Spleen (tissue), 3 donors: ENCODE measurements around the gene TMEM40.

Source experiments
- POLR2A ChIP-seq, 3 donors: fragments of 450-650 bp; IDR thresholded peaks; one replicate each; pipeline ENCODE4 v1.5.1; 2017; ENCODE audit warnings: antibody characterized with exemption in 3 of 3, mild to moderate bottlenecking in 1 of 3
- POLR2AphosphoS5 ChIP-seq, 3 donors: sonication (generic); formaldehyde crosslinking; IDR thresholded peaks; one replicate each; pipeline ENCODE4 v1.5.1; 2017; ENCODE audit warnings: antibody characterized with exemption in 3 of 3

DNA sequence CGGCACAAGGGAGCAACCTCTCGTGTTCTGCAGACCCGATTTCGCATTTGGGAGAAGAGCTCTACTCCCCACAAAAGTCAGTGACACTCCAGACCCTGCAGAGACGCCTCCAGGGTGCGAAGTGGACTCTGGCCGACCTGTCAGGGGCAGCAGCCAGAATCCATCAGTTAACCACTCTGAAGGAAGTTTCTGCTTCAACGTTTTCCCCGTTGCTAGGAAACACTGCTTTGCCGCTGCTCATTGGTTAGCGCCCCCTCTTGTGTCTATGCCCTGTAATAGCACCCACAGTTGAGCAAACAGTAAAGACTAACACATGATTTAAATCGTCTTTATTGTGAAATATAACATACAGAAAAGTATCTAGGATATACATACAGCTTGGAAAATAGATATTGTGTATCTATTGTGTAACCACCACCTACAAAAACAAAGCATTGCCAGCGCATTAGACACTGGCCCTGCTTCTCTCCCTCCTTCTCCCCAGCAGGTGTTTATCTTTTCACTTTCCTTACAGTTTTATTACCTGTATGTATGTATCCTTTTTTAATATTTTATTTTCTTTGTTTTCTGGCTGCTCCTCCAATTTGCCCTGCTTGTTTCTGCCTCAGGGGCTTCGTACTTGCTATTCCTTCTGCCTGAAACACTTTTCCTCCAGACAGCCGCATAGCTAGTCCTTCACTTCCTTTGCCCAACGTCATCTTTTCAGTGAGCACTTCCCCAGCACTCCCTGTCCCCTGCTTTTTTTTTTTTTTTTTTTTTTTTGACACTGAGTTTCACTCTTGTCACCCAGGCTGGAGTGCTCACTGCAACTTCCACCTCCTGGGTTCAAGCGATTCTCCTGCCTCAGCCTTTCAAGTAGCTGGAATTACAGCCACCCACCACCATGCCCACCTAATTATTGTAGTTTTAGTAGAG lies 38.8 kb downstream of the TMEM40 start:
- TF ChIP-seq POLR2A (IDR thresholded peaks at IDR 0.05) (no peak), POLR2AphosphoS5 (IDR thresholded peaks at IDR 0.05) (peak in 2 of 3 donors; percentile 57 to 60)
